ENCODE data around the gene KIAA0753. TPM values are rescaled to one million over a fixed set of nuclear protein-coding genes. Genes with fewer than 3 reads are reported as not detected.
"Not testable (repeated sequence)": the region's sequence is repeated elsewhere in the genome, so short reads cannot be mapped to it uniquely, and the experiment has no call there.

The KIAA0753 gene
- total RNA-seq, 2 donors from 2014 or later, result 14.1 to 15.8 TPM

DNA sequence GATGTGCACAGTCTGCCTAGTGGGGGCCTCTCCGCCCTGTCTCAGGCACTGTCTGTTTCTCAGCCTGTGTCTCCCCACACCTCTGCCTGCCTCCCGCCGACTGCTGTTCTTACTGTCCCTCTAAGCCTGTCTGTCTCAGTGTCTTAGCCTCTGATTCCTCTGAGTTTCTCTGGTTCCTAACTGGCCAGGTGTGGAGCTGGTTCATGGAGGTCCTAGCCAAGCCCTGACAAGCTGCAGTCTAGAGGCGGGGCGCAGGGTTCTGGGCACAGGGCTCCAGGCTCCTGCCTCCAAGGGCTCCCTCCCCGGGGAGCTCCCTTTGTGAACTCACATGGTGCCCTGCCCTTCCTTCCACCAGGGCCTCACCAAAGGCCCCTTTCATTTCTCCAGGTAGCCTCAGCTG, 30.5 kb upstream of the KIAA0753 start:
- DNase-seq (no peak), ATAC-seq (no peak)
- intact Hi-C loops (cut with DNase I, micrococcal nuclease), result loop anchor here in 1 of 2 donors (10.0 kb wide), 1 partner anchor 164 kb away; the partner anchor contains the start of gene TEKT1

DNA sequence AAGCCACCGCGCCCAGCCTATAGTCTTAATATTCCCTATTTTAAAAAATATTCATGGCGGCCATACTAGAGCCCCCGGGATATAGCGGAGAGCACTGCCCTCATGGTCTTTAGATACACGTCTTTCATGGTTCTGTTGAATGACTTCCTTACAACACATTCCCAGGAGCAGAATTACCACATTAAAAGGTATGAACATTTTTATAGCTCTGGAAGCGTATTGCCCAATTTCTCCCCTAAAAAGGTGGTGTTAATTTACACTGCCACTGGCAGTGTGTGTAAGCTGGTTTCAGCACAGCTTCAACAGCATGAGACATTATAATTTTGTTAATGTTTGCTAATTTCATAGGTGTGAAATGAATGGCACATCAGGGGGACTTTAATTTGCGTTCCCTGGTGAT, 30.1 kb upstream of the KIAA0753 start:
- no peak for DNase-seq
- intact Hi-C loops (cut with DNase I, micrococcal nuclease), result loop anchor here in 1 of 2 donors (10.0 kb wide), 1 partner anchor 164 kb away; the partner anchor contains the start of gene TEKT1
- no peak for ATAC-seq

GRCh38 chr17:6669479-6670212, 29.1 kb upstream of the KIAA0753 start:
- no peak for ATAC-seq
- no peak for DNase-seq
- intact Hi-C loops (cut with DNase I, micrococcal nuclease), result loop anchor here in 1 of 2 donors (10.0 kb wide), 1 partner anchor 165 kb away; the partner anchor contains the start of gene TEKT1

GRCh38 chr17:6668727-6669425, 28.4 kb upstream of the KIAA0753 start:
- DNase-seq (no peak), ATAC-seq (no peak)
- intact Hi-C loops (cut with DNase I, micrococcal nuclease), result no loop called here

DNA sequence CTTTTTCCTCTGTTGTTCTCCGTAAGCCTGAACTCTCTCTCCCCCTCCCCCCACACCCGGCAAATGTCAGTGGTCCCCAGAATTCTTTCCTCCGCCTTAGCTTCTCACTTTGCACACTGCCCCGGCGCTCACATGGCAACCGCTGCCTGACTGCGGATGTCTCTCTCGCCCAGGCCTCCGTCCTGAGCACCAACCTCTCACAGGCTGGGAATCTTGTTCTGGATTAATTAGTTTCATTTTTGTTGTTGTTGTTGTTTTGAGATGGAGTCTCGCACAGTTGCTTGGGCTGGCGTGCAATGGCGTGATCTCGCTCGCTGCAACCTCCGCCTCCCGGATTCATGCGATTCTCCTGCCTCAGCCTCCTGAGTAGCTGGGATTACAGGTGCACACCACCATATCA, 27.7 kb upstream of the KIAA0753 start:
- ATAC-seq (no peak), DNase-seq (no peak)
- intact Hi-C loops (cut with DNase I, micrococcal nuclease), result no loop called here

- no peak for ATAC-seq
- intact Hi-C loops (cut with DNase I, micrococcal nuclease), result no loop called here
Observed at GRCh38 chr17:6667516-6667915, 27.0 kb upstream of the KIAA0753 start.

DNA sequence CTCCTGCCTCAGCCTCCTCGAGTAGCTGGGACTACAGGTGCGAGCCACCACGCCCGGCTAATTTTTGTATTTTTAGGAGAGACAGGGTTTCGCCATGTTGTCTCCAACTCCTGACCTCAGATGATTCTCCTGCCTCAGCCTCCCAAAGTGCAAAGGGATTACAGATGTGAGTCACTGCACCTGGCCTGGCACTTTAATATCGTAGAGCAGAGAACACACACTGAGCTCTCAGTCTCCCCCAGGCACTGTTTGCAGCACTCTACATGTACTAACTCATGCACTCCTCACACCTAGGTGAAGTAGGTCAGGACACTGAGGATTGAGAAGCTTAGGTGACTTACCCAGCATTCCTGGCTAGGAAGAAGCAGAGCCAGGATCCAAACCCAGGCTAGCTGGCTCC, 26.0 kb upstream of the KIAA0753 start:
- no peak for ATAC-seq
- intact Hi-C loops (cut with DNase I, micrococcal nuclease), result no loop called here
- DNase-seq, result no peak

More at GRCh38 chr17:6667516-6667915, 27.0 kb upstream of the KIAA0753 start:
- DNase-seq, result no peak

GRCh38 chr17:6666077-6666521, 25.6 kb upstream of the KIAA0753 start:
- ATAC-seq, result peak; percentile 95

GRCh38 chr17:6663200-6663599, 22.7 kb upstream of the KIAA0753 start:
- DNase-seq; ATAC-seq; intact Hi-C loops (cut with DNase I, micrococcal nuclease): not testable (repeated sequence)

More at GRCh38 chr17:6666077-6666521, 25.6 kb upstream of the KIAA0753 start:
- intact Hi-C loops (cut with DNase I, micrococcal nuclease), result no loop called here
- peak; percentile 59 to 60 for DNase-seq

- DNase-seq, result no peak
- intact Hi-C loops (cut with DNase I, micrococcal nuclease), result no loop called here
- ATAC-seq, result no peak
Observed at GRCh38 chr17:6661464-6661848, 20.9 kb upstream of the KIAA0753 start.

GRCh38 chr17:6660805-6661463, 20.4 kb upstream of the KIAA0753 start:
- intact Hi-C loops (cut with DNase I, micrococcal nuclease), result no loop called here
- ATAC-seq, result no peak
- DNase-seq, result no peak

DNA sequence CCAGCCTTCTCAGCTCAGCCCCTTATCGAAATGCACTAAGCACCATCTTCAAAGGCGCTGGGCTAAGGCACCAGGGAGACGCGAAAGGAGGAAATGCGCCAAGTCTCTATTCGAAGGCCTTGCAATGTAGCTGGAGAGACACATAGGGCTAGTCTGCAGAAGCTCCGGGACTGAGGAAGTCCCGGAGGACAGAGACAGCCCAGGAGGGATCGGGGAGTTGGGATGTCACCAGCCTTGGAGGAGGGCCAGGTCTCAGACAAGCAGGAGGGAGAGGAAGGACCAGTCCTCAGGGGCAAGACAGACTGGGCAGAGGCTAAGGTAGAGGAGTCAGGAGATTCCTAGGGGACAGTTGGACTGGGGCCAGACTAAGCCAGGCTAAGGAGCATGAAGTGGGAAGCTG, 19.6 kb upstream of the KIAA0753 start:
- ATAC-seq (no peak), DNase-seq (no peak)
- intact Hi-C loops (cut with DNase I, micrococcal nuclease), result no loop called here

DNA sequence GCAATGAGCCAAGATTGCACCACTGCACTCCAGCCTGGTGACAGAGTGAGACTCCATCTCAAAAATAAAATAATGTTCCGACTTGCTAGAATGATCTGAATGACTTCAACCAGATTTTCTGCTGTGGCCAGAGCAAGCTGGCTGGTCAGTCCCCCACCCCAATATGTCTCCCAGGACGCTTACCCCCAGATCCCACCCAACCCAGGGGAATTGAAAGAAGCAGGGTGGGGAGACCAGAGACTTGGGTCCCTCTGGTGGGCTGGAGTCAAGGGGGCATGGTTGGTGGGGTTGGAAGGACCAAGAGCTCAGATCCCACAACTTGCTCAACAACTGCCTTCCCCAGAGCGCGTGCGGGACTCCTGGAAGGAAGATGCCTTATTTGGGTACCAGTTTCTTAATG, 17.9 kb upstream of the KIAA0753 start:
- DNase-seq; intact Hi-C loops (cut with DNase I, micrococcal nuclease); ATAC-seq: not testable (repeated sequence)

GRCh38 chr17:6657633-6658287, 17.2 kb upstream of the KIAA0753 start:
- DNase-seq, result no peak
- no peak for ATAC-seq
- intact Hi-C loops (cut with DNase I, micrococcal nuclease), result no loop called here

GRCh38 chr17:6656797-6657632, 16.5 kb upstream of the KIAA0753 start:
- intact Hi-C loops (cut with DNase I, micrococcal nuclease); ATAC-seq: not testable (repeated sequence)
- DNase-seq, result peak in 1 of 2 donors; percentile 47

- DNase-seq; ATAC-seq; intact Hi-C loops (cut with DNase I, micrococcal nuclease): not testable (repeated sequence)
Observed at GRCh38 chr17:6655732-6656361, 15.3 kb upstream of the KIAA0753 start.

DNA sequence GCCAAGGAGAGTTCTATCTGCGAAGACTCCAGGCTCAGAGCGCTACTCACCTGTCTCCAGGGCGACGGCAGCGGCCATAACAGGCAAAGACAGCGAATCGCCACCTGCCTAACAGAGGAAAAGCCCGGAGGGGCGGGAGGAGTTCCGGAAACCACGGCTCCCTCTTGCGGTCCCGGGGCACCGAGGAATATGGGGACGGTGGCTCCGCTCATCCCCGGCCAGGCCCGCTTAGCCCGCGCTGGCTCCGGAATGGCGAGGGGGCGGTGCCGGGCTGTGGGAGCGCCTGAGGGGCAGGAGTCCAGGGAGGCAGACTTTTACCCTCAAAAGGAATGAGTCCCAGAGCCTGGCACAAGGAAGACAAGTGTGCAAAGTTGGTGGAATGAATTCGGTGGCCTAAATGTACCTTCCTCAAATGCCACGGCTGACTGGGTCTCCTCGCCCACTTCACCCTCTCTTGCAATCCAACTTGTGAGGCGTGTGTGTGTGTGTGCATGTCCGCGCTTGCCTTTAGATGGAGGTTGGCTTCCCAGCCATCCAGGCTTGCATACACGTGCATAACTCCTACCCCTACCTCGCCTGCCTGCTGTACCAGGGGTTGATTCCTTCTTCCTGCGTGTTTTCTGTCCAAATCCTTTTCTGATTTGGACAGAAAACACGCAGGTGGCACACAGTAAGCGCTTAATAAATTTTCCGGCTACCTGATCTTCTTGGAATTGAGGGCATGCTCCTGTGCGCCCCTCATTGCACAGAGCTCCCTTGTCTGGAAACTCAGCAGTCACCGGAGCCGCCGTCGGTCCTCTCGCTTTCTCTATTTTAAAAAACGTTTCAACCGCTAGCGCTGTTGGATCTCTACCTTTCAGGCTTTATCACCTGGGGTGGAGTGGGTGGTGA, 14.6 kb upstream of the KIAA0753 start:
- DNase-seq (peak; percentile 44 to 79), ATAC-seq (peak; percentile 50)
- intact Hi-C loops (cut with DNase I, micrococcal nuclease), result no loop called here

All from left colon (tissue), 2 donors.